NK-92 treated with Interleukin-12 subunit alpha and Interleukin-12 subunit beta, amount 100 ng/mL, for 24 hours (cell line): Measurements from ENCODE around the gene KRT10.
"Not testable (repeated sequence)": the region's sequence is repeated elsewhere in the genome, so short reads cannot be mapped to it uniquely, and the experiment has no call there.

Experiments
- DNase-seq: peaks from one replicate; lab custom pipeline; 2025; lab: John Stamatoyannopoulos, UW

KRT10 gene

DNA sequence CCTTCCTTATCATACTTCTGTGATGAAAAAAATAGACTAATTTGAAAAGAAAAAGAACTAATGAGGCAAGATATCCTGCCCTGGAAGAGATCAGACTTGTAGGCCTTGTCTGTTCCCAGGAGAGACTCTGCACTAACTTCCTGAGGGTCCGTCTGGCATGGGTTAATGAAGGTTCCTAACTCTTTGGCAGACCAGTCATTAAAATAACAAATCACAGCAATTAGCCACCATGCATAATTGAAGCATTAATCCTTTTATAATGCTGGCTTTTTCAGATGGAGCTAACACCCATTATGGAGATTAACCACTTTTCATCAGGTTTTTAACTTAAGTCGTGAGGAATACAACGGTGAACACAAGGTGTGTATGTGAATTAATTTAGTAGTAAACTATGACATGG, 10.4 kb upstream of the KRT10 start:
- DNase-seq = no peak

DNA sequence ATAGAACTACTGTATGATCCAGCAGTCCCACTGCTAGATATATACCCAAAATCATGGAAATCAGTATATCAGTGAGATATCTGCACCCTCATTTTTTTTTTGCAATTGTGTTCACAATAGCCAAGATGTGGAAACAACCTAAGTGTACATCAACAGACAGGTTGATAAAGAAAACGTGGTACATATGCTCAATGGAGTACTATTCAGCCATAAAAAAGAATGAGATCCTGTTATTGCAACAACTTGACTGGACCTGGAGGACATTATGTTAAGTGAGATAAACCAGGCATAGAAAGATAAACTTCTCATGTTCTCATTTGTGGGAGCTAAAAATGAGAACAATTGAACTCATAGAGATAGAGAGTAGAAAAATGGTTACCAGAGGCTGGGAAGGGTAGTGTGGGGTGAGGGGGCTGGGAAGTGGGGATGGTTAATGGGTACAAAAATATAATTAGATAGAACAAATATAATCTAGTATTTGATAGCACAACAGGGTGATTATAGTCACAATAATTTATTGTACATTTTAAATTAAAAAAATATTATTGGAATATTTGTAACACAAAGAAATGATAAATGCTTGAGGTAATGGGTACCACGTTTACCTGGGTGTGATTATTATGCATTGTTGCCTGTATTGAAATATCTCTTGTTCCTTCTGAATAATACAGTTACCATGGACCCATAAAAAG, 7.8 kb upstream of the KRT10 start:
- no peak for DNase-seq

DNA sequence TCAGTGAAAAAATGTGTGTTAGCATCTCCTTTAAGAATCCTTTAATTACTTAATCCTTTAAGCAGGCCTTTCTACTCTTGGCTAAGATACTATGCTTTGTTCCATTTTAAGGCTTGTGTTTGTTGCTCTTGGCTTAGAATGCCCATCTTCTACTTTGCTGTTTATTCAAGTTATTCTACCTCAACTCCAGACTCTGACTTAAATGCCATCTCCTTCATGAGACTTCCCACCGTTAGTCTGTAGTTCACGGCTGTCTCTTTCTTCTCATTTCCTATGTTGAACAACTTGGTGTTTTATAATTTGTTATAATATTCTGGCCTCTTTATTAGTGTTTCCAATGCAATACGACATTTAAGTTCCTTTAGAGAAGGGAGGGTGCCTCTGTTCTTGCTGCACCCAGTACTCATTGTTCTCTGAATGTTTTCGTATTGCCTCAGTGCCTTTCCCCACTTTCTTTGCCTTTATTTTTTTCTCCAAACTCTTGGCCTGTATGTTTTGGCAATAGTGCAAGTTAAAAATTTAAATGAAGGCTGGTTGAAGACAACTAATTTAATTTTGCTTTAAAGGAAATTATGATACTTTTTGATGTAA, 6.1 kb upstream of the KRT10 start:
- DNase-seq = no peak

DNA sequence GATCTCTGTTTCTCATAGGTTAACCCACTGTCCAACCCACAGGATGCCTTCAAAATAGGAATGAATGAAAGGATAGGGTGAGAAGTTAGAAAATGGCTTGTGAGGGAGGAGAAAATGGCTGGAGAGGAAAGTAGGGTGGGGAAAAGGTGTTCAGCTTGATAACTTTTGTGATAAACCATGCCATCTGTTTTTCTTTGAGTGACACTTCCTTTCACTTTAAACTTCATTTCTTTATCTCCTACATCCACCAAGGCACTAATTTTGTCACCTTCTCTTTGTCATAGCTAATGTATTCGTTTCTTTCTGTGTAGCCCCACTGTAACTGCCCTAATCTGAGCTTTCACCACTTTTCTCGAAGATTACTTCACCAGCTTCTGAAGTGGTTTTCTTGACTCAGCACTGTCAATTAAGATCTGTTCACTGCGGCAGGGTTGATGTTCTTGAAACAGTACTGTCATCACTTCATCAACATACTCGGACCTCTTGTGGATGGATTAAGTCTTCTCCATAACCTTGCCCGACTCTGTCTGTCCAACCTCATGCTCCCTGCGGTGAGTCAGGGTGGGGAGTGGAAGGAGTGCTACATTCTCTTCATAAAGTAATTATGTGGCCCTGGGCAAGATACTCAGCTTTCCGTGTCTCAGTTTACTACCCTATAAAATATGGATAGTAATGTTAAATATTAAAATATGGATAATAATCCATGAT, 5.5 kb upstream of the KRT10 start:
- no peak for DNase-seq

DNA sequence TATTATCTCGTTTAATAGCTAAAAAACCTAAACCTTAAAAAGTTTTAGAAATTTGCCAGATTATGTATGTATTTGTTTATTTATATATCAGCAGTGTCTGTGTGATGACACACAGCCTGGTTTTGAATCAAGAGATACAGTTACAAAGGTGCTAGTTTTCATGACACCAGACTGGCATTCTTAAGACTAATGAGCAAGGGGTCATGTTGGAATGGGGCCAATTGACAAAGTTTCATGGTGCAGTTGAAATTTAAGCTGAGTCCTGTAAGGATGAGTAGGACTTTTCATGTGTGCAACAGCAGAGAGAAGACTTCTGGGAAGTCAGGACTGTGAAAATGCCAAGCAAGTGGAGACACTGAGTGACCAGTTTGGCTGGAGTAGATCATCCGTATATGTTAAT, 3.2 kb upstream of the KRT10 start:
- no peak for DNase-seq

DNA sequence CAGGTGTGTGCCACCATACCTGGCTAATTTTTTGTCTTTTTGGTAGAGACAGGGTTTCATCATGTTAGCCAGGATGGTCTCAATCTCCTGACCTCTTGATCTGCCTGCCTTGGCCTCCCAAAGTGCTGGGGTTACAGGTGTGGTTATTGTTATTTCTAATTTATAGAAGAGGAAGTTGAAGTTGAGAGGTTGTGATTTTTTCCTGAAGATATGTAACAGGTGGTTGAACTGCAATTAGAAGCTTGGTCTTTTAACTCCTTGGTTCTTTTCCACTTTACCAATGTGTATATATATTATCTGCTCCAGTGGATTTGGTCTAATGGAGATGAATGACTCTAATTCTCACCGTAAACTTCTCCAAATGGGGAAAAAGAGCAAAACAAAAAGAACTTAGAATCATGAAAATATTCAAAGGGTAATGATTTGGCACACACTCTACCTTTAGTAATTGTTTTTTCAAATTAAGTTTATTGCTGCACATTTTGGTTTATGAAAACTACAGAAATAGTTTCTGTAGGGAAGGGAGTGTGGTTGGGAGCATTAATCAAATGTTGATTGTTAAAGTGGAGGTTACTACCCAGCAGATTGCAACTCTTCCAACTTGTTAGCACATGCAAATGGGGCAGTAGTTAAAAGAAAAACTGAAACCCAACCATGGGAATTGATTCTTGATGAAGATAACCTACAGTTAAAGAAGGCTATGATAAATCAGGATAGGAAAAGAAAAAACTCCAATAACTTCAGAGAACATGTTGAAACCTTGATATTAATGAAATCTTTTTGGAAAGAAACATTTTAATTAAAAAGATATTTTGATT, 1.8 kb upstream of the KRT10 start:
- no peak for DNase-seq

DNA sequence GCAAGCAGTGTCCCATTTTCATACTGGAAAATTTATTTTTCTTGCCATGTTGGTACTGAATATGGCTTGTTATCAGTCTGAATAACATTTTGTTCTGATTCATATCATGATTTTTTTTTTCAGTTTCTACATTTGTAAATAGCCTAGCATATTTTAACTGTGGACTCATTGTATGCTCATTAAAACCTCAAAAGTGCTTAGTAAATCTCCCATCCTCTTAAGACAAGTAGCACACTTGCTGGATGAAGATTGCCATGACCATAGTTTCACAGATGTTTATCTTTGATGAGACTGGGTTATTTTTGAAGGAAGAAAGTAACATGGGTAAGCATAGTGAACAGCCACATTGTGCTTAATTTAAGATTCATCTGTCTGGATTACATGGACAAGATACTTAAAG, 878 bp downstream of the KRT10 start:
- DNase-seq = no peak

DNA sequence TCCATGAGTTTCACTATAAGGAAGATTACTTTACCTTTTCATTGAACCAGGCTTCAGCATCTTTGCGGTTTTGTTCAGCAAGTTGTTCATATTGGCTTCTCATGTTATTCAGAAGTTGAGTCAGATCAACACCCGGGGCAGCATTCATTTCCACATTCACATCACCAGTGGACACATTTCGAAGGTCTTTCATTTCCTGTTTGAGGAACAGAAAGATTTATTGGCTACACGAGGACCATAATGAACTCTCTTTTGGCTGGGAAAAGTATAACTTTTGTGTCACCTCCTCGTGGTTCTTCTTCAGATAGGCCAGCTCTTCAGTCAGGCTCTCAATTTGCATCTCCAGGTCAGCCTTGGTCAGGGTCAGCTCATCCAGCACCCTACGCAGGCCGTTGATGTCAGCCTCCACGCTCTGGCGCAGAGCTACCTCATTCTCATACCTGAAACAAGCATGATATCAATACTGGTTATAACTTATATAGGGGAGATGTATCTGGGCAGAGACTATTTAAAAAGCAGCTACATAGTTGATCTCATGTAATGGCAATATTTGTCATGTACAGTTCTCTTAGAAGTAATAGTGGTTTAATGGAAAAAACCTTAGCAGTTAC, 2.1 kb downstream of the KRT10 start:
- DNase-seq = no peak

DNA sequence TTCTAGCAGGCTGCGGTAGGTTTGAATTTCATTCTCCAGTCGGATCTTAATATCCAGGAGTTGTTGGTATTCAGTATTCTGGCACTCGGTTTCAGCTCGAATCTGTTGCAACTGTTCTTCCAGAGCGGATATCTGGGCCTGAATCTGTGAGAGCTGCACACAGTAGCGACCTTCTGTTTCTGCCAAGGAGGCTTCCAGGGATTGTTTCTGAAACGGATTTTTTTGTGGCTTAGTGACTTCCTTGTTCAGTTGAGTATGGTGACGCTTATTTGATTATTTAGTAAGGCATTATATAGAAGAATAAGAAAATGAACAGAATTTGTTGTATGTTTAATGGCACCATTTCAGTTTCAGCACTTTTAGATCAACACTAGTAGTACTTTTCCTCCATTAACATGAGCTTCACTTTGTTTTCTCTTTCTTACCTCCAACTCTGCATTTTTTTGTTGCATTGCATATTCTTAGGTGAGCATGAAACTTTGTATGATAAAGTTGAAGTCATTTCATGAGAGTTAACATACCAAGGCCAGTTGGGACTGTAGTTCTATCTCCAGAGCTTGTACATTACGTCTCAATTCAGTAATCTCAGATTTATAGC, 2.8 kb downstream of the KRT10 start:
- no peak for DNase-seq

DNA sequence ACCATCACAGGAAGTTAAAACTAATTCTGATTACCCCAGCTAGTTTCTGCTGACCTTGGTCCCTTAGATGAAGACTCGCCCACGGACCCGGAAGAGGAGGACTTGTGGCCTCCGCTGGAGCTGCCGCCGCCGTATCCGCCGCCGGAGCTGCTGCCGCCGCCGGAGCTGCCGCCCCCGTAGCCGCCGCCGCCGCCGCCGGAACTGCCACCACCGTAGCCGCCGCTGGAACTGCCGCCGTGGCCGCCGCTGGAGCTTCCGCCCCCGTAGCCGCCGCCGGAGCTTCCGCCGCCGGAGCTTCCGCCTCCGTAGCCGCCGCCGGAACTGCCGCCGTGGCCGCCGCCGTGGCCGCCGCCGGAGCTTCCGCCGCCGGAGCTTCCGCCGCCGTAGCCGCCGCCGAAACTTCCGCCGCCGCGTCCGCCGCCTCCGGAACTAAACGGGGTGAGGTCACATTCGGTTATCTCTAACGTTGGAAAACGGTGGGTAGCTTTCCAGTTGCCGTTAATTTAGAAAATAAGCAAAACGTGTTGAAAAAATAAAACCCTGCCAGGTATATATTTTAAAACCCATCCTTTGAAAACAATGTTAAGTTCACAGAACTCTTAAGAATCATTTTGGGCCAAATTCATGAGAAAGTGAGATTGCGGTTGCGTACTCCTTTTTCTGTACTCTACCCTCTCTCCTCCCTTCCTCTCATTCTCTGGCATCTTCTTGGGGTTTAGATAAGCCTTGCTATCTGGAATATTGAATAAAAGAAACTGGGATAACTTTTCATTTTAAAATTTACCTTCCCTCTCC, 3.5 kb downstream of the KRT10 start:
- DNase-seq = peak; percentile 72

DNA sequence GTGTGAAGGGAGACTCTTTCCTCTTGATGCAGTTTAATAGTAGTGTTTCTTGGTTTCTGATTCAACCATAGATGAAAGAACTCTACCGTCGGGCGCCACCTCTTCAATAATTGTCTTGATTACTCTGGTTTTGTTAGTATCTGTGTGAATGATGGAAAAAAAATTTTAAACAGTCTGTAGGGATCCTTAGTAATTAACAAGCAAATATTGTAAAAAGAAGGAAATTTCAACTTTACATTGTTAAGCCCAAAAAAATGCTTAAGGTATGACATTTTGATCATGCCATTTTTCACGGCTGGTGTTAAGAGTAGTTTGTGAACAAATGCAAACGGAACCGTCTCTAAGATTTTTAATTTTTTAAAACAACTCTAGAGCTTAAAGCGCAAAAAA, 4.1 kb downstream of the KRT10 start:
- no peak for DNase-seq

DNA sequence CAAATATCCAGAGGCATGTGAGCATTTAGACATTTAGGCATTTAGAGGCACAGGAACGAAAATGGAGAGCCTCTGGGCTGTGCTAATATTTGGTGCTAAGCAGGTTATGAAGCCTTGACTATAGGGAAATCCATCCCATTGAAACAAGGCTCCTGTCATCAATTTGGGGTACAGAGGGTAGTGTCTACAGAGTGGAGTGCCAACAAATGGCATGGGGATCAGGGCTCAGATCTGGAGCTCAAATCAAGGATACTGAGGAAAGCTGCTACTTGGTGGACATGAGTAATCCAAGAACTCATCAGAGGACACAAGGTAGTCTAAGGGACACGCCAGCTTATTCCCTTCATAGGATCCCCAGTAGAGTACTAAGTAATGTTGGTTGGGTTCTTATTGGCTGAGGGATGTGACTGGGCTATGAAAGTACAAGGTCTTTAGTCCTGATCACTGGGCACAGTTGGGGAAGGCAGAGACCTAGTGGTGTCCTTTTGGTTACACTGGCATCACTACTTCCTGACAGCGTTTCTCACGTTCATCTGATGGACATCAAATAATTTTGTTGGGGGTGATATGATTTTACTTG, 5.2 kb downstream of the KRT10 start:
- DNase-seq = no peak

DNA sequence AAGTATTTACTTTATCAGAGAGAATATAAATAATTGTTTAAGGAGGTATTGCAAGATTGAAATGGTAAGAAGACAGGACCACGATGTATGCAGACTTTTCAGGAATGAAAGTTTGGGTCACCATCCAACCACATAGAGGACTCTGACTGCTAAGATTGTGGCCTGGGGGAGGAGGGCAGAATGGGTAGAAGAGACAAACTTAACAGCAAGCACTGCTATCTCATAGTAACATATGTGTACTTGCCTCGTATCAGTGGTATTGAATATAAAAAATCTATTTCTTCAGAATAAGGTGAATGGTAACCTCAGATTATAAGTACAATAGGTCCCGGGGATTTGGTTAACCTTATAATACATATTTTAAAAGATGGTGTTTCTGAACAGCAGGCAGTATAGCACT, 5.8 kb downstream of the KRT10 start:
- DNase-seq = no peak

DNA sequence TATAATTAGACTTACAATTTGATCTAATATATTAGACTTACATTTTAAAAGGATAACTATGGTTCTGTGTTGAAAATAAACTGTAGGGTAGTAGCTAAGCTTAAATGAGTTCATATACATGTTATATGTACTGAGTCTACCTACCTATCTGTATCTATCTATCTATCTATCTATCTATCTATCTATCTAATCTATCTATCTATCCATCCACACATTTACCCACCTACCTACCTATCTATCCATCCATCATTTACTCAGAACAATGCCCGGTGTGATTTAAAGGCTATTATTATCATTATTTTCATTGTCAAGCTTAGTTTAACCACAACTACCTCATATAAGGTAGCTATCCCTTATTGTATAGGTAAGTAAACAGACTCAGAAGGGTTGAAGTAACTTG, 7.0 kb downstream of the KRT10 start:
- no peak for DNase-seq

DNA sequence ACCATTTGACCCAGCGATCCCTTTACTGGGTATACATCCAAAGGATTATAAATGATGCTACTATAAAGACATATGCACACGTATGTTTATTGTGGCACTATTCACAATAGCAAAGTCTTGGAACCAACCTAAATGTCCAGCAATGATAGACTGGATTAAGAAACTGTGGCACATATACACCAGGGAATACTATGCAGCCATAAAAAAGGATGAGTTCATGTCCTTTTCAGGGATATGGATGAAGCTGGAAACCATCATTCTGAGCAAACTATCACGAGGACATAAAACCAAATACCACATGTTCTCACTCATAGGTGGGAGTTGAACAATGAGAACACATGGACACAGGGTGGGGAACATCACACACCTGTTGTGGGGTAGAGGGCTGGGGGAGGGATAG, 7.8 kb downstream of the KRT10 start:
- not testable (repeated sequence) for DNase-seq

DNA sequence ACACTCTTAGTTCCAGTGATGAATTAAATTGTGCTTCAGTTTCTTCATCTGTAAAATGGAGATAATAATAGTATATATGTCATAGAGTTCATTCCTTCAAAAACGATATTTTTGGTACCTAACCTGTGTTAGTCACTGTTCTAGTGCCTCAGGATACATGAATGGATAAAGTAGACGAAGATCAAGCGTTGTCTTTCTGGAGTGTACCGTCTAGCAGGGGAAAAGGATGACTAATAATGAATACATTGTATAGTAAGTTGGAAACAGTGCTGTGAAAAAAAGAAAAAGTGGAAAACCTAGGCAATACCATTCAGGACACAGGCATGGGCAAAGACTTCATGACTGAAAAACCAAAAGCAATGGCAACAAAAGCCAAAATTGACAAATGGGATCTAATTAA, 8.6 kb downstream of the KRT10 start:
- no peak for DNase-seq

DNA sequence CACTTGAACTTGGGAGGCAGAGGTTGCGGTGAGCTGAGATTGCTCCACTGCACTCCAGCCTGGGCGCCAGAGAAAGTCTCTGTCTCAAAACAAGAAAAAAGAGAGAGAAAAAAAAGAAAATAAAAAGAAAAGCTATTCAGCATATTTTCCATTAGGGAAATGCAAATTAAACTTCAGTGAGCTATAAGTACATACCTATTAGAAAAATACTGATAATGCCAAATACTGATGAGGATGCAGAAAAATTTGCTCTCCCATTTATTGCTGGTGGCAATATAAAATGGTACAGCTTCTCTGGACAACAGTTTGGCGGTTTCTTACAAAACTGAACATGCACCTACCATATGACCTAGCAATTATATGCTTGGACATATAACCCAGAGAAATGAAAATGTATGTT, 9.8 kb downstream of the KRT10 start:
- no peak for DNase-seq

DNA sequence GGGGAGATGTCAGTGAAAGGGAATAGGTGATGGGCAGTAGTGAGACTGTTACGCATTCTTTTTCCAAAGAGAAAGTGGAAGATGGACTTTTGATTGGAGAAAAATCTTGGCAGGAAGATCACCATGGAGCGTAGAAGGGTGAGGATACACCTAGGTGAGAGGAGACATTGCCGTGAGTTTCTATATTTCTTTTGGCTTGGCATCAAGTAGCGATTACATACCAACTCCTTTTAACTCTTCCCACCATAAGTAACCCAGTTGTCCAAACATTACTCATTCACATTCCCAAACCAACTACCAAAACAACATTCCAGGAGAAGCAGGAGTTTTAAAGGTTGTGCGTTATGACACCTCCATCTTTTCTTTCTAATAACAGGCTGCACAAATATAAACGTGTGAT, 11.9 kb downstream of the KRT10 start:
- DNase-seq = no peak

DNA sequence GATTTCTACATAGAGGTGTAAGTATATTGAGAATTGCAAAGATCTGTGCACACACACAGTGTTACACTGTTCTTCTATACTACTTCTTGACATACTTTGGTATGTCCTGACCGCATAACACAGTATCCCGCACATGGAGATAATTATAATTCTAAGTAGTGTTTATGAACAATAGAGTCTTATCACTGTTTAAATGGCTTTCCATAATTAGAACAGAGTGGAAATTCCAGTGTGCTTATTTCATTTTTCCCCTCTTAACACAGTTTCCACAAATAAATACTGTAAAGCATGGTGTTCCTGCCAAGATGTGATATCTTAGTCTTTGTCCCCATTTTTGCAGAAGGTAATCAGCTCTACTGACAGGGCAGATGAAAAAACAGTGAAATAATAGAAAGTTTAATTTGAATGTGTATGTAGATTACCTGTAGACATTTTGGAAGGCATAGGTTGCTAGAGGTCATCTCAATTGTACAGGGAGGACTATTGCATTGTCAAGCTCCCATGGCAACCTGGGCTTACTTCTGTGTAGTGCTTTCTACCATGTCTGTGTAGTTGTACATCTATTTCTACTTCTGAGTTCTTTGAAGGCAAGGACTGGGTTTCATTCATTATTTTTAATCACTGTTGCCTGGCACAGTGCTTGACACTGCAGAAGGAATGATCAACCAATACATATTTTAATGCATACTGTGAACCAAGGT, 12.5 kb downstream of the KRT10 start:
- DNase-seq = no peak

DNA sequence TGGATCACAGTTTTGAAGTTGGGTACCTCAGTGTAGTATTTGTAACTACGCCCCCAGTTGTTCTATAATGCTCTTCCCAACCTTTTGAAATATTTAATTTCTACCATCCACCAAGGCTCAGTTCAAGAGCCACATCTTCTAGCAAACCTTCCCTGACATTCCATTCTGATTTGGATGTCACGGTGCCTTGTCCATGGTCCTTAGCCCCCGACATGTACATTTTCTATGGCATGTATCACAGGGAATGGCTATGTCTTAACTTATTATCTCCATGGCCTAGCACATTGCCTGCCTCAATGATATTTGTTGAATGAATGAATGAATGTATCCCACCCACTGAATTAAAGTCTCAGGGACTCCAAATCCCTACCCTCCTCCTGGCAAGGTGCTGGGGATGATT, 16.3 kb downstream of the KRT10 start:
- DNase-seq = no peak
